HG03196 (cell line): ENCODE results near the gene BIN1.

ENCODE experiments used
- ATAC-seq: cut with Tn5 transposase; IDR thresholded peaks from one replicate; pipeline ENCODE4 v1.9.1; 2021; ENCODE audit not compliant: unreplicated experiment

BIN1 gene

DNA sequence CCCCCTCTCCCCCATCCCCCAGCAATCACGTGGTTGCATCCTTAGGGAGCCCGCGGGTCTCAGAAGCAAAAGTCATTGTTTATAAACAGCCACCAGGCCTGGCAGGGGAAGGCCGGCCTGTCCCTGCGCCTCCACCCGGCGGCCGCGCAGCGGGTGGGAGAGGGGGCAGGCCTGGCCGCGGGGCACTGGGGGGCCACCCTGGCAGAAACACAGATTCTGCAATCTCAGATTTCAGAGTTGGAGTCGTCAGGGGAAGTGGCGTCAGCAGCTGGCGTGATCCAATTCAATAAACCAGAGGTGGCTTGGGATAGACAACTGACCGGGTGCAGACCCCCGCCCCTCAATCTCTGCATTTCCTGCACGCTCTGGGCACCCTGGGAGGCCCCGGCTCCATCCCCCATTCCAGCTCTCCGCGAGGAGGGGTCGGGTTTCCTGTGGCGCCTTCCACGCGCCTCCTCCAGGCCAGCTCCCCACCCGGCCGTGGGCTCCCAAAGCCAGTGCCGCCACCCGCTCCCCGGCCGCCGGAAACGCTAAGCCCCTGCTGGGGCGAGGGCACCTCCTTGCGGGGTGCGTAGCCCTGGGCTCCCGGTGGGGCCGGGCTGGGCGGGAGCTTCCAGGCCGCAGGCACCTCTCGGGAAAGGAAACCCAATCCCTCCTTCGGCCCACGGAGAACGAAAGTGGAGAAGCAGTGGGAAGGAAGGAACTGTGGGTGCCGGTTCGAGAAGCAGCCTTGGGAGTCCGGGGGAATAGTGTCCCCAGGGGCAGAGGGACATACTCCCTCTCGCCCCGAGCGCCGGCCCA, 1.1 kb downstream of the BIN1 start:
- ATAC-seq, result no peak

DNA sequence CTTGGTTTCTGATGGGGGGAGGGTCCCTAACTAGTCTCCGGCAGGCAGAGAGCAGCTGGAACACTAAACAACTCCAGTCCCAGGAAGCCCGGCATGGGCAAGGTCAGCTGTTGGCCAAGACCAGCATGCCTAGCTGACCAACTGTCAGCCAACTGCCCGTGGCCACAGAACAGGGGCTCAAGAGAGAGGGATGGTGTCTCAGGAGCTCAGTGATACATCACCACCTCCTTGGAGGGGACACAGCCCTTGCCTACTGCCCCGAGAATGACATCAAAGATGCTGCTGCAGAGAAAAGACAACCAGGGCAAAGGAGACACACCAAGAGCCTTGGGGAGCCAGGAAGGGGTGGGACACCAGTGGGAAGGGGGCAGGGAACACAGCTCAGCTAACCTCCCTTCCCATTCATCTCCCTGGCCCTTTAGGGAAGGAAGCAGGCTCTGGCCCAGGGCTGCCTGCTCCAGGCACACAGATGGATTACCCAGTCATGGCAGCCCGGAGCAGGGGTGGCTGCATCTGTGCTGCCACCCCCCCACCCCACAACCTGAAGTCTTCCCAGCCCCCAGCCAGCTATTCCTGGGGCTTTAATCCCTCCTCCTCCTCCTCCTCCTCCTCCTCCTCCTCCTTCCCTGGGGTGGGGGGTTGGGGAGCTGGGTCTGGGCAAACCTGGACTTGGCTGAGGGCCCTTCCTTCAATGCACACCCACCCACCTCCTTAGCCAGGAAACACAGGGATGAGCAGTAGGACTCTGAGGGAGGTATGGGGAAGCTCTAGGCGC, 1.9 kb downstream of the BIN1 start:
- no peak for ATAC-seq

DNA sequence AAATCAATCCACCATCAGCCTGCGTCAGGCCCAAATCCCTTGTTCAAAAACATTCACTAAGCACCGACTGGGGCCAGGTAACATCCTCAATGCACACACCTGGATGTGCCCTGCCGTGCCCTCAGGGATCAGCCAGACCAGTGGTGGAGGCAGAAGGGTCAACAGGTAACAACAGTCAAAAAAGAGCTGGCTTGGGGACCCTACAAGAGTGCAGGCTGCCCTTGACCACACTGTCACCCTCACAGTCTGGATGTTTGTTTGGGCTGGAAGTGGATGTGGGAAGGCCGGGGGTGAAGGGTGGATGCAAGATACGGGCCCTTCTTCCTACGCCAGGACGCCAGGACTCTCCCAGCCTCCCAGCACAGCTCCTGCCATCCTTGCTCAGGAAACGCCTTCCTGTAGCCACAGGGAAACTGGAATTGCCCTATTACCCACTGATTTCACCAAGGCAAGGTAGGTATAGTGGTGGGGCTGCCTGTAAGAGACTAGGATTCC, 2.7 kb downstream of the BIN1 start:
- ATAC-seq, result no peak

DNA sequence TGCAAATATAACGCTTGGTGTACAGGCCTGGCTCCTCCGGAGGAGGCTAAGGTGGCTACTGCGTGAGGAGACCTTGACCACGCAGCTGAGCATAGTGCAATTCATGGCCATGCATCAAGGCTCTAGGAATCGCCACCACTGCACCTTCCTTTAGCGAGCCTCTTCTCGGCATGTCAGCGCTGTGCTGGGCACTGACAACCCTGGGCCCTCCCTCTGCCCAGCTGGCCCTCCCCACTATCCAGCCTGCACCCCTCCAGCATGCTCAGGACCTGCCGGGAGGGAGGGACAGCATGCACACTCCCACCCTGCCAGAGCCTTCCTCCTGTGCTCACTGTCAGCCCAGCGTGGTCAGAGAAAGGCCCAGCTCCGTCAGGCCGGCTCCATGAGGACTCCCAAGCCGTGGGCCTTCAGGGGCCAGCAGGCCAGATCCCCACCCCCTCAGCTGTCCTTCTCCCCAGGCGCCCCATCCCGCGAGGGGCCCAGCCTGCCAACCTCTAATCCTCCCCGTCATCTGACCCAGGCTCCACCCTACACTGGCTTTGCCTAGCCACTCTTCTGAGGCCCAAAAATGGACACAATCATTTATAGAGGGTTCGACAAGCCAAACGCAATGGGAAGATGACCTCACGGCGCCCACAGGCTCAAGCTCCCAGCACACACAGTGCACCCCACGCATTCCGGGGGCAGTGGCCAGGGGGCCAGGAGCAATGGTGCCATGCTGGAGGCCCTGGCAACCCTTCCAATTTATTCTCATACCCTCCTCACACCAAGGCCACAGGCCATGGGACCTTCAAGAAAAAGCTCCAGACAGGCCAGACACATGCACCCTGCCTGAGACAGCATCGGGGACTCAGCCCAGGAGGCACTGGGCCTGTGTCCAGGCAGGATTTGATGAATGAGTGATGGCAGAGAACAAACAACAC, 3.5 kb downstream of the BIN1 start:
- no peak for ATAC-seq

DNA sequence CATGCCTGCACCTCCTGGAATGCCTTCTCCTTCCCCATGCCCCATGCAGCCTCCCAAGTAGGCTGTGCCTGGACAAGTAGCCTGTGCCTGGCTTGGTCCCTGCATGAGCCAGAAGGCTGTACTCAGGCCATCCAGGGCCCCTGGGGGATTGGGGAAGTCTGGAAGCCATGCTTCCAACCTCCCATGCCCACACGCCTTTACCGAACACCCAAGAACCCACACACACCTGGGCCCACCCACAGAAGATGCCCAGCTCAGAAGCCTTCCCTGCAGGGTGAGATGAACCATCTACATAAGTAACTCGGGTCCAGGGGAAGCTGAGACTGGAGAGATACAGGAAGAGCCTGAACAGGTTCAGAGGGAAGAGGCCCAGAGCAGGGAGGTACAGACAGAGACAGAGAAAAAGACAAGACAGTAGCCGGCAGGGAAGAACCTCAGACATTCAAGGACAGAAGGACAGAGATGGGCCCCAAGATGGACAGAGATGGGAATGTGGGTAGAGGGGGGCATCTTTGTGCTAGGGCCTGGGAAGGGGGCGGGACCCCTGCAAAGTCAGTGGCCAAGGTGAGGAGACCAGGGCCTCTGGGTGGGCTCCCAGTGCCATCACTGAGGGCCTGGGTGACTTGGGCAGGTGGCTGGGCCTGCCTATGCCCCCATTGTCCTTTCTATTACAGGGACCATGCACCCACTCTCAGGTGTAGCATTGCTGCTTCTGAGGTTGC, 4.3 kb downstream of the BIN1 start:
- no peak for ATAC-seq

DNA sequence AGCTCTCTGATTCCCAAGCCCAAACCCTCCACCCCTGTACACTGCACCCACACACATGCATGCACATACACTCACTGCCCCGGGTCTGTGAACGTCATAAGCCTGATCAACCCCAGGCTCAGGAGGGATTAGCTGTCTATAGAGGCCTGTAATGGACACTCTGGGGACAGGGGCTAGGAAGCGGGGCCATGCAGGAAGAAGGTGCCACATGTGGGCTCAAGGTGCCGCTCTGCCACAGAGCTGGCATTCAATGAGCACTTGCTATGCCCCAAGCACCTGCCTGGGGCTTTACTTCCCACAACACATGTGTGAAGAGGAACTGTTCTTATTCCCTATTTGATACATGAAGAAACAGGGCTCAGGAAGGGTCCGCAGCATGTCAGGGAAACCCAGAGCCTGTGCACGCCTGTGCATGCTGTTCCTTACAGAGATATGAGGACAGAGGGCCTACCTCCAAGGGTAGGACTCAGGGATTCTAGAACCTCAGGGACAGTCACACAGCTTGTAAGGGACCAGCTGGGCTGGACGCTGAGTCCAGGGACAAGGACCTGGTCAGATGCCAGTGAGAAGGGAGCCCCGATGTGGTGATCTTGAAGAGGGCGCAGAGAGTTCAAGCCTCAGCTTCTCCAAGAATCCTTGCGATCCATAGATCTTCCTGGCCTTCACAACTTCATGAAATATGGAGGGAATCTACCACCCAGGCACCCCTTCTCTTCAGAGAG, 5.0 kb downstream of the BIN1 start:
- no peak for ATAC-seq

DNA sequence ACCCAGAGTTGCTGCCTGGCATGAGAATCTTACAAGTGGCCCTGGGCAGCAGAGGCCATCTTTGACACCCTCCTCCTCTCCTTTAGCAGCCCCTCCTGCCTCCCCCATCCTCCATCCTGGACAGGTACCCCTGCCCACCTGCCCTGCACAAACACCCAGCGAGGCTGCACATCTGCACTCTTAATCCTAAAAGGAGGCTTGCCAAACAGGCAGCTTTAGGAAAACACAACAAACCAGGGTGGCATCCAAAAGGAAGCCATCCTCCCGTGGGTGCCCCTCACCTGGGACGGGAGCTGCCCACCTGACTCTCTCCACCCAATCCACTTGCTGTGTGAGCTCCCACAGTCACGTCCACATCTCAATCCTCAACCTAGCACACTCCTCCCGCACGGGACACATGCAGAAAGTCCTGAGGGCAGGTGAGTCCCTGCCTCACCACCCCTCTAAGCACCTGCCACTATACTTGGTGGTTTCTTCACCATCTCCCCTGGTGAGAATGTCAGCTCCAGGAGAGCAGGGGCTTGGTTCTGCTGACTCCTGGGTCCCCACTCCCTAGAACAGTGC, 5.8 kb downstream of the BIN1 start:
- ATAC-seq, result no peak

DNA sequence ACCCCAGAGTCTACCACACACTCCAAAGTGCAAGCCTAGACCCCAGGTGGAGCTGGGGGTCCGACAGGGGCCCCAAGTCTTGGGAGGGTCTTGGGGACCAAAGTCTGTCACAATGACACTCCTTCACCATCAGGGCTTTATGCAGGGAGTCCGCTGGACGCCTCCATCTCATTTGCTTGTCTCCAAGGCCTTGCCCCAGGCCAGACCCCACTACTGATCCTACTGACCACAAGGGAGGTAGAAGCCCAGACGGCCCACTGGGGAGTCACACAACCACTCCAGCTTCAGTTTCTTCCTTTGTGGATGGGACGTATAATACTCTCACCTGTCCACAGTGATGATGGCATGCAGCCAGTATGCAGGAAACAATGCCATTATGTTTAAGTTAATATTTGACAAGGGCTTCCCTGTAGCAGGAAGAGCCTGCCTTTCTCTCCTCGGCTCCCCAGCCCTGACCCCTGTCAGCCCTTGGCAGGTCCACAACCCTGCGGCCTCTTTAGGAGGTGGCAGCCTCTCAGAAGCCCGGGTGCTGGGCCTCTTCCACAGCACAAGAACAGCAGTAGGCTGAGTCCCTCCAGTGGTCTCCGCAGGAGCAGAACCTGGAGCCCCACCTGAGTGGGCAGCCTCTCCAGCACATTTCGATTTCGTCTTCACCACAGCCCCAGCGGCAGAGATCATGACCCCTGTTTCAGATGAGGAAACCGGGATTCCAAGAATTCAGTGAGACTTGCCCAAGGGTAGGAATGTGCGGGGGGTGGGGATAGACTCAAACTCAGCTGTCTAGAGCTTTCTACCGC, 6.5 kb downstream of the BIN1 start:
- ATAC-seq, result no peak

DNA sequence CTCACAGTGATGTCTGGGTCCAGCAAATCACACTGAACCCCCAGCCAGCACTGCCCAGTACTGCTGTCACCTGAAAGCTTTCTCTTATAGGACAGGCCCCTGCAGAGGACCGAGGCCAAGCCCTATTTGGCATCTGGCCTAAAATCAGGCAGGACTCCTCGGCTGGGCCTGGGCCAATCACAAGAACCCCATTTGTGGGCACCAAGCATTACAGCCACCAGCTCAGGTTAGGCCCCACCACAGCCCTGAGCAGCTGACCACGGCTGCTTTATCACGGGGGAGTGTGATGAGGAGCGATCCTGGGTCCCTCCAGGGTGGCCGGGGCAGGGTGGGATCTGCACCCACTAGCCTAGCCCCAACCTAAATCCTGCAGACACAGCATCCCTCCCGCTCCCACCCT, 8.2 kb downstream of the BIN1 start:
- no peak for ATAC-seq

DNA sequence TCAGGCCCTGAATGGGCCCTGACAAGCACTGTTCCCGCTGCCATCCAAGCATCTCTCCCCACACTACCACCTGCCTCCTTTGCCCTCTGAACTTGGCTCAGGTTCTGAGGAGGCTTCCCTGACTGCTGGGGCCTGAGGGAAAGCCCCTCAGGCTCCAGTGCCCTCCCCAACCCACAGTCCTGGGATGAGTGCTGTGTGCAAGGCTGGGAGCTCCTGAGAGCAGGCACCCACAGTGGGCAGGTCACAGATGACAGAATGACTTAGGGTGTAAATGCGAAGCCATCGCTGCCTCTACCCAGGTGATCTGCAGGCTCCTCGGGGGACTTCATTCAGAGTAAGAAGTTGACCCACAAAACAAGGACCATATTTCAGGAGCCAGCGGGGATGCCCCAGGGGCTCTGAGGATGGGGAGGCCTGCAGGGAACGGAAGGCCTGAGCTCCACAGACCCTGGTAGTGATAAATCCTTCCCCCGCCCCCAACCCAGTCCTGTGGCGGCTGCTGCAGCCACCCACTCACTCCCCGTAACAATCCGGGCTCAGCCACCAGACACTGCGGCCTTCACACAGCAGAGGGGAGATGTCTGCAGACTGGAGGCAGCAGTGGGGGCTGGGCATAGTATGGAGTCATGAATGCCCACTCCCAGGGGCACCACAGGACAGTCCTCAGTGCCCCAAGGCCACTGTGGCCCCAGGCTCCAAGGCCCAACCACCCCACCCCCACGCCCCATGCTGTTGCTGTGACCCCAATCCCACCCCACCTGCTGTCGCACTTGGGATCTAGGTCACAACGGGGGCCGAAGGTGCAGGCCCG, 8.9 kb downstream of the BIN1 start:
- ATAC-seq, result no peak

DNA sequence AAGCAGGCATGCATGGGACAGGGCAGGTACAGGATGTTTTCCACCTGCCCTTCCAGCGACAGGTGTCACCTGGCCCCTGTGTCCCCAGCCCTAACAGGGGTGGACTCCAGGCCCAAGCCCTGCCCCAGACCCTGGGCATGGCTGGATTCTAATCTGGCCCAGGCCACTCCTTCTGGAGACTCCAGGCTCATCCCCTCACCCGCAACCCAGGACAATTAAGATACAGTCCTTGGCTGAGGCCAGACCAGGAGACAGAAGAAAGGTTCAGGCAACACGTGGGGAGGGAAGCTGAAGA, 9.5 kb downstream of the BIN1 start:
- ATAC-seq, result no peak

DNA sequence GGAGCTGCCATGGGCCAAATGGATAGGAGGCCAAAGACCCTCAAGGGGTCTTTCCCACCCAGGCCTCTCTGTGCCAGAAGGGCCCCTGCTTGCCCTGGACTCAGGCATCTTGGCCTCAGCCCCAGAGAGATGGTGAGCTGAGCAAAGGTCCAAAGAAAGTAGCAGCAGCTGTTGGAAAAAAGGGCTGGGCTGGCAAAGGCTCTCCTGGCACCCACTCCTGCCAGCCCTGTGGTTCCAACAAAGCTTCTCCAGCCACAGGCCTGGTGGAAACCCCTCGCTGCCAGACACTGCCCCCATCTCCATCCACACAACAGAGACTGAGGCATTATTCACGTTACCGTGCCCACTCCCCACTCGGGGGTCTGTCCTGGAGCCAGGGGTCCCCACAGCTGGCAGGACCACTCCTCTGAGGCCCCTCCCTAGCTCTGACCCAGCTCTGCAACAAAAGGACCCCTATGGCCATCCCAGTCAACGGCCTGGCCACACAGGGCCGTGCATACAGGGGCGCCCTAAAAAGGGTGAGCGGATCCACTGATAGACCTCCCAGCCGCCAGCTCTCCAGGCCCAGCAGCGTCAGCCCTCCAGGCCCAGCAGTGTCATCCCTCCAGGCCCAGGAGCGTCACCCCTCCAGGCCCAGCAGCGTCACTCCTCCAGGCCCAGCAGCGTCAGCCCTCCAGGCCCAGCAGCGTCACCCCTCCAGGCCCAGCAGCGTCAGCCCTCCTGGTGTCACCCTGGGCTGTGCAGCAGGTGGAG, 10.1 kb downstream of the BIN1 start:
- no peak for ATAC-seq

DNA sequence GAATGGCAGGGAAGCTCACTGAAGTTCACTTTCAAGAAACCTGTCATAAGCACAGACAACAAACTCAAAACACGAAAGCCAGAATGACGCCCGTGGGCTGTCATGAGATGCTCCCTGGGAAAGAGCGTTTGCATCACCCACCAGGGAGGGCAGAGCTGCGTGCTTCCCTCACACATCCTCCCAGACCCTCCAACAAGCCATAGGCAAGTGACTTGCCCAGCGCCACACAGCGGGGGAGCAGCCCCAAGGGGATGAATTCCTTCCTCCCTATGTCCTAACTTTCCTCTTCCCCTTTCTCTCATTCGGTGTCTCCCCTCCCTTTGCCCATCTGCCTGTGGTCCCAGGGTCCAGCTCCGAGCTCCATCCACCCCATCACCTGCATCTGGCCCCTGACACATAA, 10.7 kb downstream of the BIN1 start:
- ATAC-seq, result no peak

DNA sequence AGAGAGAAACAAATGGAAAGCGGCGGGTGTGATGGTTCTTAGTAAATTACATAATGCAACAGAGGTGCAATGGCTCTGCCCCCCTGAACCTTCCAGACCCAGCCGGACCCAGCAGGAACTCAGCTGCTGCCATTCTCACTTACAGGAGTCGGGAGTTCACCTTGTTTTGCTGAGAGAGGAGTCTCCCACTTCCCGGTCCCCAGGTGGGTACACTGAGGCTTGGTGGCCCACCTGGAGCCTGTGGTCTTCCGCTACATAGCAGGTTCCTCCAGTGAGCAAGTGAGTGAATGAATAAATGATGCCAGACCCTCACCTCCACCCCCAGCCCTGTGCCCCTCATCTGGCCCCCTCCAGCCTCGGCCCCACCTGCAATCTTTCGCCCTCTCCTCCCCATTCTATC, 11.2 kb downstream of the BIN1 start:
- no peak for ATAC-seq

DNA sequence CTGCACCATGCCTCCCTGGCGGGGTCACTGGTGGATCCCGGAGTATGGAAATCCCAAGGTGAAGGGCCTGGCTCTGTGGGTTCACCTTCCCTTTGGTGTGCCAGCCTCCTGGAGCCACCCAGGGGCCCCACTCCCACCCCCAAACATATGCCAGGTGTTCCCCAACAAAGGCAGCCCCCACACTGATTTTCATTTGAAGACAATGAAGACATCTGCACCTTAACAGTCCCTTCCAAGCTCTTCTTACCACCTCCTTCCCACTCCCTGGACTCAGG, 11.7 kb downstream of the BIN1 start:
- ATAC-seq, result no peak

DNA sequence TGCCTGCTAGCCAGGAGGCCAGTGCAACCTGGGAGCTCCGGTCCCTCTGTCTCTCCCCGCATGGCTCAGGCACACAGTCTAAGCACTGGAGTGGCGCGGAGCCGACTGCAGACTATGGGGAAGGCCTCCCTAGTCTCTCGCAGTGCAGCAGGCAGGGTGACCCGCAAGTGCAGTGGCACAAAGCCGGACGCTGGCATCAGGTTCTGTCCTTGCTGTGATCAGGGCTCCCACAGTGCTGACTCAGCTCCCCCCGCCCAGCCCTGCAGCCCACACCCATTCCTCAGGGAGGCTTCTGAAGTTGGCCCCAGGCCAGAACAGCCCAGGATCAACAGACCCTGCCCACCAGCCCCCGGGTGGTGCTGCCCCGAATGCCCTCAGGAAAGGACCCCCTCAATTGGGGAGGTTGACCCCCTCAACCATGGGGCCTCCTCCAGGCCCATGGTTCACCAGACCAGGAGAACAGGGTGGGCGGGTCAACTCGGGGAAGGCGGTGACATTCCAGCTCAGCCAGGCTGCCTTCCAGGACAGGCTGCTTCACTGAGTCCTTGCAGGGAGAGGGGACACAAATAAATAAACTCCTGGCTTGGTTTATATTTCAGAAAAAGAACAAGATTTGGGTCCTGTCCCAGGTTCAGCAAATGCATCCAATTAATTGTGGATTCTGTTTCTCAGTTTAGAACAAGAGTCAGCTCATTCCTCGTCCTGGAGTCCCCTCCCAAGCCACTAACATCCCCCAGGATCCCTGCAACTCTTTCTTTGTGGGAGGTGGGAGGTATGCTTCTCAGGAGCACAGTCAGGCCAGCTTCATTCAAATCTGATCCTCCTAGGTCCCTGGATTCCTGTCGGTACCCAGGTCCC, 12.2 kb downstream of the BIN1 start:
- ATAC-seq, result no peak

DNA sequence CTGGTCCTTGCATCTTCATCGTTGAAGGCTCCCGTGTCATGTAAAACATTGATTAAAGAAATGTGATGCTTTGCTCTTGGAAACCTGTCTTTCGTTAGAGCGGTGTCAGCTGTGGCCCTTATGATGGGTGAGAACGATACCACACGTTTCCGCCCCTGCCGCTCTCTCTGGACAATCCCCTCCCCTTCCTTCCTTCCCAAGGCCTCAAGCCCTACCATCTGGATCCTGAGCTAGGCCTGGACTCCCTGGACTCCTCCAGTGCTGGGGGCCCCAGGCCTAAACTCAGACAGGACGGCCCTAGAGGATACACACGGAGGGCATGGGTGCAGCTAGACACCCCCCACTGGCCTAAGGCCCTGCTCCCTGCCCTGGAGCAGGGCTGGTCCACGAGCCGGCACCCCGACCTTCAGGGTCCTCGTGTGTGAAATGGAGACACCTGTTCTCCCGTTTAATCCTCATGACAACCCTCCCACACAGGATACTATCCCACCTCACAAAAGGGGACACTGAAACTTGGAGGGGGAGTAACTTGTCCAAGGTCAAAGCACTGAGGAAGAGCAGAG, 13.2 kb downstream of the BIN1 start:
- ATAC-seq, result no peak
